Measurements from ENCODE around the gene ISG15.
"Not testable (repeated sequence)": the region's sequence is repeated elsewhere in the genome, so short reads cannot be mapped to it uniquely, and the experiment has no call there.

ISG15 gene

GRCh38 chr1:1013922-1014648 lies 788 bp downstream of the ISG15 start:
- DNase-seq, result no peak

GRCh38 chr1:1014799-1015681 lies 1.7 kb downstream of the ISG15 start:
- DNase-seq, result no peak

- DNase-seq, result not testable (repeated sequence)
Measured at GRCh38 chr1:1017397-1018320, 4.4 kb downstream of the ISG15 start.

- DNase-seq, result not testable (repeated sequence)
Measured at GRCh38 chr1:1018321-1018685, 5.0 kb downstream of the ISG15 start.

GRCh38 chr1:1019122-1019999 lies 6.1 kb downstream of the ISG15 start:
- DNase-seq, result peak; percentile 91

GRCh38 chr1:1020000-1020404 lies 6.7 kb downstream of the ISG15 start, which contains the start of gene AGRN:
AGRN (plus strand) TSS chr1:1020120; CDS start chr1:1020173, 53 bp downstream.
- no peak for DNase-seq

GRCh38 chr1:1020415-1021009 lies 7.2 kb downstream of the ISG15 start:
- DNase-seq, result peak; percentile 58

GRCh38 chr1:1021010-1021919 lies 8.0 kb downstream of the ISG15 start:
- peak; percentile 59 for DNase-seq

GRCh38 chr1:1021920-1022259 lies 8.6 kb downstream of the ISG15 start:
- DNase-seq, result no peak

- DNase-seq, result no peak
Measured at GRCh38 chr1:1022302-1023009, 9.2 kb downstream of the ISG15 start.

GRCh38 chr1:1023700-1024099 lies 10.4 kb downstream of the ISG15 start:
- DNase-seq, result no peak

- DNase-seq, result no peak
Measured at GRCh38 chr1:1024149-1024770, 11.0 kb downstream of the ISG15 start.

GRCh38 chr1:1024771-1025699 lies 11.7 kb downstream of the ISG15 start:
- DNase-seq, result no peak

- DNase-seq, result no peak
Measured at GRCh38 chr1:1025730-1026129, 12.4 kb downstream of the ISG15 start.

GRCh38 chr1:1026599-1027413 lies 13.5 kb downstream of the ISG15 start:
- DNase-seq, result no peak

GRCh38 chr1:1027791-1028190 lies 14.5 kb downstream of the ISG15 start:
- no peak for DNase-seq

All from RPMI8226 (cell line).